Left lobe of liver (tissue), 2 donors: ENCODE results near the gene TRNP1. TPM values are rescaled to one million over a fixed set of nuclear protein-coding genes. Genes with fewer than 3 reads are reported as not detected.
"Not testable (repeated sequence)": the region's sequence is repeated elsewhere in the genome, so short reads cannot be mapped to it uniquely, and the experiment has no call there.

Experiments
- ATAC-seq: fragments of 200-7000 bp; cut with Tn5 transposase; one replicate; pipeline ENCODE4 v1.9.1; 2020; ENCODE audit warnings: mild to moderate bottlenecking, moderate library complexity
- DNase-seq: peaks from one replicate; pipeline ENCODE4 v3.0.0-alpha.2; 2020; ENCODE audit warnings: low spot score
- total RNA-seq: library from RNA; stranded (reverse); gene quantifications from one replicate; pipeline ENCODE4 v1.2.1, GENCODE V29; 2021
- donor health status: DM: no; HTN: no; CAD: no; lungs with moderate emphysema.
- donor health status: DM: no; HTN: yes; CAD: no.

Gene TRNP1
- total RNA-seq, 1 donor from 2014 or later, result 2.8 TPM

GRCh38 chr1:26971590-26971989, 21.9 kb upstream of the TRNP1 start:
- DNase-seq (no peak), ATAC-seq (no peak)

GRCh38 chr1:26972390-26972789, 21.1 kb upstream of the TRNP1 start:
- DNase-seq, result no peak
- ATAC-seq, result no peak

GRCh38 chr1:26972821-26973220, 20.7 kb upstream of the TRNP1 start:
- no peak for ATAC-seq
- DNase-seq, result no peak

GRCh38 chr1:26976621-26977510, 16.6 kb upstream of the TRNP1 start:
- no peak for DNase-seq
- no peak for ATAC-seq

- ATAC-seq (peak; percentile 11), DNase-seq (no peak)
Measured at GRCh38 chr1:26978901-26979300, 14.6 kb upstream of the TRNP1 start.

GRCh38 chr1:26981146-26981846, 12.2 kb upstream of the TRNP1 start:
- ATAC-seq (no peak), DNase-seq (no peak)

- ATAC-seq (no peak), DNase-seq (no peak)
Measured at GRCh38 chr1:26983863-26984262, 9.6 kb upstream of the TRNP1 start.

GRCh38 chr1:26984291-26984690, 9.2 kb upstream of the TRNP1 start:
- no peak for ATAC-seq
- DNase-seq, result no peak

- ATAC-seq (no peak), DNase-seq (no peak)
Measured at GRCh38 chr1:26986658-26987057, 6.8 kb upstream of the TRNP1 start.

GRCh38 chr1:26989403-26990109, 3.9 kb upstream of the TRNP1 start:
- ATAC-seq, DNase-seq: not testable (repeated sequence)

GRCh38 chr1:26991310-26992116, 2.0 kb upstream of the TRNP1 start:
- ATAC-seq, result peak; percentile 22
- no peak for DNase-seq

- no peak for DNase-seq
Measured at GRCh38 chr1:26994020-26994786, 711 bp downstream of the TRNP1 start.

GRCh38 chr1:26994787-26995517, 1.5 kb downstream of the TRNP1 start:
- ATAC-seq (no peak), DNase-seq (no peak)

More at GRCh38 chr1:26994020-26994786, 711 bp downstream of the TRNP1 start:
- peak; percentile 55 for ATAC-seq

- DNase-seq (no peak), ATAC-seq (no peak)
Measured at GRCh38 chr1:26996024-26996423, 2.5 kb downstream of the TRNP1 start.

GRCh38 chr1:26996665-26997064, 3.2 kb downstream of the TRNP1 start:
- no peak for DNase-seq
- no peak for ATAC-seq

GRCh38 chr1:26998429-26999300, 5.2 kb downstream of the TRNP1 start:
- ATAC-seq (no peak), DNase-seq (no peak)

- no peak for DNase-seq
Measured at GRCh38 chr1:26999440-26999987, 6.0 kb downstream of the TRNP1 start.

More at GRCh38 chr1:26999440-26999987, 6.0 kb downstream of the TRNP1 start:
- peak; percentile 8 for ATAC-seq
